GM23338 (cell line): ENCODE measurements around the gene PTPRN2. TPM values are rescaled to one million over a fixed set of nuclear protein-coding genes. Genes with fewer than 3 reads are reported as not detected.
"Not testable (repeated sequence)": the region's sequence is repeated elsewhere in the genome, so short reads cannot be mapped to it uniquely, and the experiment has no call there.

Experiments
- ATAC-seq: fragments of 200-7000 bp; cut with Tn5 transposase; 3 replicates; pipeline ENCODE4 v1.9.1; 2020
- DNase-seq: peaks from one replicate; pipeline ENCODE4 v3.0.0-alpha.2; 2015; ENCODE audit warnings: low spot score
- H2AFZ ChIP-seq: fragments of 200-600 bp; sonication (generic); 2 replicates; pipeline ENCODE4 v1.8.0; 2016; ENCODE audit warnings: antibody characterized with exemption, mild to moderate bottlenecking, moderate library complexity
- H3F3A ChIP-seq: fragments of 200-600 bp; sonication (generic); replicated peaks from 2 replicates; pipeline ENCODE4 v1.8.0; 2017; ENCODE audit warnings: antibody characterized with exemption, mixed run types, low read depth
- H3K27ac ChIP-seq: fragments of 200-600 bp; sonication (generic); 2 replicates; pipeline ENCODE4 v1.6.1; 2016; ENCODE audit warnings: low read depth
- H3K27me3 ChIP-seq: fragments of 200-600 bp; sonication (generic); 2 replicates; pipeline ENCODE4 v1.8.0; 2016; ENCODE audit warnings: mild to moderate bottlenecking, mixed run types, moderate library complexity; ENCODE audit not compliant: insufficient read depth
- H3K36me3 ChIP-seq: fragments of 200-600 bp; sonication (generic); 2 replicates; pipeline ENCODE4 v1.8.0; 2016; ENCODE audit warnings: mild to moderate bottlenecking; ENCODE audit not compliant: insufficient read depth
- H3K4me1 ChIP-seq: fragments of 200-600 bp; sonication (generic); 2 replicates; pipeline ENCODE4 v1.8.0; 2016; ENCODE audit warnings: mild to moderate bottlenecking, moderate library complexity; ENCODE audit not compliant: insufficient read depth
- H3K4me2 ChIP-seq: fragments of 200-600 bp; sonication (generic); 2 replicates; pipeline ENCODE4 v1.7.1; 2017; ENCODE audit warnings: mixed run types
- H3K4me3 ChIP-seq: fragments of 200-600 bp; sonication (generic); 2 replicates; pipeline ENCODE4 v1.6.1; 2016; ENCODE audit warnings: mixed run types
- H3K79me2 ChIP-seq: fragments of 200-600 bp; sonication (generic); replicated peaks from 2 replicates; pipeline ENCODE4 v1.8.0; 2017; ENCODE audit warnings: mild to moderate bottlenecking; ENCODE audit not compliant: insufficient read depth
- H3K9me2 ChIP-seq: fragments of 200-600 bp; sonication (generic); 2 replicates; pipeline ENCODE4 v1.8.0; 2017; ENCODE audit not compliant: insufficient read depth
- H4K20me1 ChIP-seq: fragments of 200-600 bp; sonication (generic); replicated peaks from 2 replicates; pipeline ENCODE4 v1.8.0; 2017; ENCODE audit warnings: mild to moderate bottlenecking; ENCODE audit not compliant: insufficient read depth
- H3K27ac Mint-ChIP-seq: 2 replicates; pipeline ENCODE4 v1.8.0; 2020; ENCODE audit warnings: inconsistent platforms, mild to moderate bottlenecking, moderate library complexity, mixed read lengths
- H3K27me3 Mint-ChIP-seq: 3 replicates; pipeline ENCODE4 v1.8.0; 2022; ENCODE audit warnings: low read depth, mild to moderate bottlenecking, moderate library complexity, mixed read lengths, inconsistent platforms; ENCODE audit not compliant: insufficient read depth, poor library complexity
- H3K36me3 Mint-ChIP-seq: 3 replicates; pipeline ENCODE4 v1.8.0; 2021; ENCODE audit warnings: low read depth, mild to moderate bottlenecking, inconsistent platforms, moderate library complexity, mixed read lengths
- H3K4me1 Mint-ChIP-seq: 3 replicates; pipeline ENCODE4 v1.8.0; 2020; ENCODE audit warnings: mild to moderate bottlenecking, inconsistent platforms, mixed read lengths
- H3K4me3 Mint-ChIP-seq: 3 replicates; pipeline ENCODE4 v1.8.0; 2021; ENCODE audit warnings: moderate library complexity, mild to moderate bottlenecking, inconsistent platforms, mixed read lengths
- H3K9me3 Mint-ChIP-seq: 3 replicates; pipeline ENCODE4 v1.8.0; 2020; ENCODE audit warnings: moderate library complexity, mild to moderate bottlenecking, inconsistent platforms, mixed read lengths
- ZNF462 ChIP-seq: fragments of 250-450 bp; sonication (Bioruptor Pico); IDR thresholded peaks from 2 replicates; pipeline ENCODE4 v1.5.0; 2020; ENCODE audit warnings: mild to moderate bottlenecking, moderate library complexity
- polyA plus RNA-seq: library from polyadenylated mRNA; unstranded; fragments of >200 nt; fragmentation: Nextera tagmentation; extraction: Ambion mirVana; gene quantifications from 2 replicates; pipeline ENCODE4 v1.2.1, GENCODE V29; 2016
- total RNA-seq: library from RNA; depleted of rRNA; stranded (reverse); fragments of >200 nt; shearing (Covaris generic); gene quantifications from 2 replicates; pipeline ENCODE4 v1.2.3, GENCODE V29; 2014
- TF ChIP-seq, protein P1 (sequence below): IDR thresholded peaks from one replicate; pipeline ENCODE4 v1.6.1; 2018; ENCODE audit warnings: antibody characterized with exemption; ENCODE audit not compliant: unreplicated experiment

The PTPRN2 gene
- total and polyA plus RNA-seq, 2 experiments from 2014 or later: 0.87 to 4.0 TPM

DNA sequence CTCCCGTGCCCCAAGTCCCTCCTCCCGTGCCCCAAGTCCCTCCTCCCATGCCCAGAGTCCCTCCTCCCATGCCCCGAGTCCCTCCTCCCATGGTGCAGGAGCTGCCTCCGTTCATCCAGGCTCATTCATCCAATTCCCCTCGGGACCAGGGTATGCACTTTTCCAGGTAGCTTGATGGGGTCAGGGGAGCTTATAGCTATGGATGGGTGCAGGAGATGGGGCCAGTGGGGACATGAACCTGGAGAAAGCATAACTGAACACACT is 201.3 kb downstream of the PTPRN2 start (continued):
- TF ChIP-seq ZNF462 (CRISPR knock-in tag): no peak
- TF ChIP-seq, protein P1, sequence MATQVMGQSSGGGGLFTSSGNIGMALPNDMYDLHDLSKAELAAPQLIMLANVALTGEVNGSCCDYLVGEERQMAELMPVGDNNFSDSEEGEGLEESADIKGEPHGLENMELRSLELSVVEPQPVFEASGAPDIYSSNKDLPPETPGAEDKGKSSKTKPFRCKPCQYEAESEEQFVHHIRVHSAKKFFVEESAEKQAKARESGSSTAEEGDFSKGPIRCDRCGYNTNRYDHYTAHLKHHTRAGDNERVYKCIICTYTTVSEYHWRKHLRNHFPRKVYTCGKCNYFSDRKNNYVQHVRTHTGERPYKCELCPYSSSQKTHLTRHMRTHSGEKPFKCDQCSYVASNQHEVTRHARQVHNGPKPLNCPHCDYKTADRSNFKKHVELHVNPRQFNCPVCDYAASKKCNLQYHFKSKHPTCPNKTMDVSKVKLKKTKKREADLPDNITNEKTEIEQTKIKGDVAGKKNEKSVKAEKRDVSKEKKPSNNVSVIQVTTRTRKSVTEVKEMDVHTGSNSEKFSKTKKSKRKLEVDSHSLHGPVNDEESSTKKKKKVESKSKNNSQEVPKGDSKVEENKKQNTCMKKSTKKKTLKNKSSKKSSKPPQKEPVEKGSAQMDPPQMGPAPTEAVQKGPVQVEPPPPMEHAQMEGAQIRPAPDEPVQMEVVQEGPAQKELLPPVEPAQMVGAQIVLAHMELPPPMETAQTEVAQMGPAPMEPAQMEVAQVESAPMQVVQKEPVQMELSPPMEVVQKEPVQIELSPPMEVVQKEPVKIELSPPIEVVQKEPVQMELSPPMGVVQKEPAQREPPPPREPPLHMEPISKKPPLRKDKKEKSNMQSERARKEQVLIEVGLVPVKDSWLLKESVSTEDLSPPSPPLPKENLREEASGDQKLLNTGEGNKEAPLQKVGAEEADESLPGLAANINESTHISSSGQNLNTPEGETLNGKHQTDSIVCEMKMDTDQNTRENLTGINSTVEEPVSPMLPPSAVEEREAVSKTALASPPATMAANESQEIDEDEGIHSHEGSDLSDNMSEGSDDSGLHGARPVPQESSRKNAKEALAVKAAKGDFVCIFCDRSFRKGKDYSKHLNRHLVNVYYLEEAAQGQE: no peak

DNA sequence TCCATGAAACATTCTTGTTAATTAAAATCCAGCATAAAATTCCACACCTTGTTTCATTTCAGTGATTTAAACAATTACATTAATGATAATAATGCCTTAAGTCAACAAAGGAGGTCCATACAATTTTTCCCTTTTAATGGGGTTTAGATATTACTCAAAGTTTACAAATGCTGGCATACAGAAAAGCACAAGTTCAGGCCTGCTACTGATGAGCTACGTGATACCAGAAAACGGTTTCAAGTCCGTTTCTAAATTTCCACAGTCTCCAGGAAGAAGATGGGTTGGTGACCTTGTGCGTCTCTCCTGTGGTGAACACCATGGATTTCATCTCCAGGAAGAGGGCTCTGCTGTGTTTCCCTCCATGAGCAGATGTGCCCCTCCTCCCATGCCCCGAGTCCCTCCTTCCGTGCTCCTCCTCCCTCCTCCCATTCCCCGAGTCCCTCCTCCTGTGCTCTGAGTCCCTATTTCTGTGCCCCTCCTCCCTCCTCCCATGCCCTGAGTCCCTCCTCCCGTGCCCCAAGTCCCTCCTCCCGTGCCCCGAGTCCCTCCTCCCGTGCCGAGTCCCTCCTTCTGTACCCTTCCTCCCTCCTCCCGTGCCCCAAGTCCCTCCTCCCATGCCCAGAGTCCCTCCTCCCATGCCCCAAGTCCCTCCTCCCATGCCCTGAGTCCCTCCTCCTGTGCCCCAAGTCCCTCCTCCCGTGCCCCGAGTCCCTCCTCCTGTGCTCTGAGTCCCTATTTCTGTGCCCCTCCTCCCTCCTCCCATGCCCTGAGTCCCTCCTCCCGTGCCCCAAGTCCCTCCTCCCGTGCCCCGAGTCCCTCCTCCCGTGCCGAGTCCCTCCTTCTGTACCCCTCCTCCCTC is 201.9 kb downstream of the PTPRN2 start:
- not testable (repeated sequence) for H3K27me3 ChIP-seq, H3K4me3 ChIP-seq, H3K79me2 ChIP-seq, H3K4me2 ChIP-seq, DNase-seq, H3K27ac ChIP-seq, H3K27ac Mint-ChIP-seq, H3K9me2 ChIP-seq, ATAC-seq, H3K36me3 ChIP-seq, H2AFZ ChIP-seq, H4K20me1 ChIP-seq, H3K4me3 Mint-ChIP-seq, H3K4me1 ChIP-seq, H3F3A ChIP-seq, H3K4me1 Mint-ChIP-seq
- Mint-ChIP-seq H3K27me3 (peaks cover 16% of the 10 kb centered on the region), H3K36me3 (peaks cover 47% of the 10 kb centered on the region), H3K9me3 (peaks cover 96% of the 10 kb centered on the region)
